ENCODE measurements around the gene PTCRA.

GRCh38 chr6:42939810-42940167, 23.9 kb downstream of the PTCRA start:
- no peak for TF ChIP-seq CTCF (IDR thresholded peaks at IDR 0.05; ENCODE audit: low read length)
- no peak for TF ChIP-seq EZH2 (IDR thresholded peaks at IDR 0.05; ENCODE audit: borderline replicate concordance, low read length)

Measured in OCI-LY1 (cell line).